Measurements from ENCODE around the gene DOK4. TPM values are rescaled to one million over a fixed set of nuclear protein-coding genes. Genes with fewer than 3 reads are reported as not detected.

Gene DOK4
- total and polyA plus RNA-seq, 8 donors: 27.7 to 108 (median 31.0) TPM

GRCh38 chr16:57516773-57517172 is 30.5 kb upstream of the DOK4 start:
- Histone ChIP-seq H3K9me3 (no peaks in the 10 kb centered on the region), H3K36me3 (peaks cover 0 to 14% of the 10 kb centered on the region in 2 donors), H3K4me3 (no peak overlapping the region), H3K27me3 (no peaks in the 10 kb centered on the region), H3K27ac (no peak overlapping the region), H3K4me1 (peaks cover 8 to 27% of the 10 kb centered on the region in 2 donors)
- intact Hi-C loops (cut with DNase I): loop anchor here in 1 of 2 donors (5.0 kb wide), 3 partner anchors 54 to 214 kb away; partner anchors contain the start of gene POLR2C
- DNase-seq (peak in 1 of 4 donors; percentile 20), ATAC-seq (no peak)
- TF ChIP-seq CTCF (IDR thresholded peaks at IDR 0.05): no peak

DNA sequence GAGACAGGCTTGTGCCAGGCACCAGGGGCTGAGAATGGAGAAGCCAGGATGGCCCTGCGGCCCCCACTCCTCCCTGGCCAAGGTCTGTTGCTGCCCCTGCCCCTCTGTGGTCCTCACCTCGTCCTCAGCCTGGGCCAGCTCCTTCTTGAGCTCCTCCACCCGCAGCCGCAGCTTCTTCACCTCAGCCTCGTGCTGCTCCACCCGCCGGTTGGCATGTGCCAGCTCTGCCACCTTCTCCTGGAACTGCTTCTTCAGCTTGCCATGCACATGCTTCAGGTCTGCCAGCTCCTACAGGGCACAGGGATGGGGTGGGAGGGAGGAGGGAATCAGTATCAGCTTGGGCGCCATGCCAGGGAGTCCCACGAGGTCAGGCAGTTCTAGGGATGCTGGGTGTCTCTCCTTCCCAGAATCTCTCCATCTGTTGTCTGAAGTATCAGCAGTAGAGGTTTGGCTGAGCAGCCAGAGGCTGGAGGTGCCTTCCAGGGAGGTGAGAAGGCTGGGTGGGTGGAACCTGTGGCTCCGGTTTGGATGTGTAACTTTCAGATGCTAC is 30.0 kb upstream of the DOK4 start:
- DNase-seq: peak in 1 of 4 donors; percentile 71
- Histone ChIP-seq H3K27me3 (no peaks in the 10 kb centered on the region), H3K36me3 (peaks cover 0 to 14% of the 10 kb centered on the region in 2 donors), H3K9me3 (no peaks in the 10 kb centered on the region), H3K27ac (no peak overlapping the region), H3K4me3 (no peak overlapping the region), H3K4me1 (peaks cover 8 to 27% of the 10 kb centered on the region in 2 donors)
- TF ChIP-seq CTCF (IDR thresholded peaks at IDR 0.05): no peak
- intact Hi-C loops (cut with DNase I): loop anchor here in 1 of 2 donors (5.0 kb wide), 3 partner anchors 54 to 214 kb away; partner anchors contain the start of gene POLR2C
- ATAC-seq: no peak

GRCh38 chr16:57514791-57515600 is 28.7 kb upstream of the DOK4 start:
- DNase-seq: peak in 1 of 4 donors; percentile 68

DNA sequence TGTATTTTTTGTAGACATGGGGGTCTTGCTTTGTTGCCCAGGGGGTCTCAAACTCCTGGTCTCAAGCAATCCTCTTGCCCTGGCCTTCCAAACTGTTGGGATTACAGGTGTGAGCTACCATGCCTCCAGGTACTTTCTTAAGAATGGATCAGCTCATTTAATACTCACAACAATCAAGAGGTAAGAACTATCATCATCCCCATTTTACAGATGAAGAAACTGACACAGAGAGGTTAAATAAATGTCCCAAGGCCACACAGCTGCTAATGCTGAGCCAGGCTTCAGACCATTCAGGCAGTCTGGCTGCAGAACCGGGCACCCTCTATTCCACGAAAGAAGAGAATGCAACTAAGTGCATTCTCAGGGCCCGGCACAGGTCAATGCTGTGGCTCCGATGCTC is 28.1 kb upstream of the DOK4 start:
- peaks cover 8 to 30% of the 10 kb centered on the region in 2 donors for H3K4me1 ChIP-seq
- intact Hi-C loops (cut with DNase I): no loop called here
- no peak for ATAC-seq
- no peak overlapping the region for H3K4me3 ChIP-seq
- no peak for DNase-seq
- no peaks in the 10 kb centered on the region for H3K27me3 ChIP-seq
- peaks cover 0 to 14% of the 10 kb centered on the region in 2 donors for H3K36me3 ChIP-seq
- H3K9me3 ChIP-seq: no peaks in the 10 kb centered on the region
- H3K27ac ChIP-seq: peak overlapping the region in 1 of 2 donors; percentile 53
- no peak for TF ChIP-seq CTCF (IDR thresholded peaks at IDR 0.05)

More at GRCh38 chr16:57514791-57515600, 28.7 kb upstream of the DOK4 start:
- peaks cover 0 to 14% of the 10 kb centered on the region in 2 donors for H3K36me3 ChIP-seq
- intact Hi-C loops (cut with DNase I): loop anchor here in 1 of 2 donors (5.0 kb wide), 3 partner anchors 53 to 213 kb away; partner anchors contain the start of gene POLR2C
- H3K27ac ChIP-seq: peak overlapping the region in 1 of 2 donors; percentile 53
- TF ChIP-seq CTCF (IDR thresholded peaks at IDR 0.05): no peak
- ATAC-seq: peak; percentile 27
- no peaks in the 10 kb centered on the region for H3K9me3 ChIP-seq
- H3K4me3 ChIP-seq: no peak overlapping the region
- H3K27me3 ChIP-seq: no peaks in the 10 kb centered on the region
- H3K4me1 ChIP-seq: peaks cover 8 to 33% of the 10 kb centered on the region in 2 donors

Data from left lung (tissue), 10 donors.